Ishikawa (cell line): ENCODE data around the gene IFNGR2.

Experiments
- CEBPB ChIP-seq: IDR thresholded peaks from 2 replicates; pipeline ENCODE4 v1.6.1; 2012
- CREB1 ChIP-seq: IDR thresholded peaks from 2 replicates; pipeline ENCODE4 v1.6.1; 2012; ENCODE audit warnings: low read depth
- EGR1 ChIP-seq: IDR thresholded peaks from 2 replicates; pipeline ENCODE4 v1.6.1; 2012
- EP300 ChIP-seq: IDR thresholded peaks from 2 replicates; pipeline ENCODE4 v1.6.1; 2012; ENCODE audit warnings: borderline replicate concordance
- FOXM1 ChIP-seq: IDR thresholded peaks from 2 replicates; pipeline ENCODE4 v1.6.1; 2012; ENCODE audit warnings: low read depth, borderline replicate concordance
- NFIC ChIP-seq: IDR thresholded peaks from 2 replicates; pipeline ENCODE4 v1.6.1; 2012
- RAD21 ChIP-seq: IDR thresholded peaks from 2 replicates; pipeline ENCODE4 v1.6.1; 2012; ENCODE audit warnings: low read depth
- TAF1 ChIP-seq: IDR thresholded peaks from 2 replicates; pipeline ENCODE4 v1.6.1; 2012; ENCODE audit warnings: low read depth, mild to moderate bottlenecking
- TCF12 ChIP-seq: IDR thresholded peaks from 2 replicates; pipeline ENCODE4 v1.6.1; 2012; ENCODE audit warnings: low read depth
- TEAD4 ChIP-seq: IDR thresholded peaks from 2 replicates; pipeline ENCODE4 v1.6.1; 2012
- YY1 ChIP-seq: IDR thresholded peaks from 2 replicates; pipeline ENCODE4 v1.6.1; 2012; ENCODE audit warnings: low read depth
- ZBTB7A ChIP-seq: IDR thresholded peaks from 2 replicates; pipeline ENCODE4 v1.6.1; 2012; ENCODE audit warnings: low read depth
- TF ChIP-seq, protein P1 (sequence below): IDR thresholded peaks from 2 replicates; pipeline ENCODE4 v1.6.1; 2012; ENCODE audit warnings: low read depth, mild to moderate bottlenecking
- TF ChIP-seq, protein P2 (sequence below): IDR thresholded peaks from 2 replicates; pipeline ENCODE4 v1.6.1; 2012
- TF ChIP-seq, protein P3 (sequence below): IDR thresholded peaks from 2 replicates; pipeline ENCODE4 v1.6.1; 2012

Gene IFNGR2

DNA sequence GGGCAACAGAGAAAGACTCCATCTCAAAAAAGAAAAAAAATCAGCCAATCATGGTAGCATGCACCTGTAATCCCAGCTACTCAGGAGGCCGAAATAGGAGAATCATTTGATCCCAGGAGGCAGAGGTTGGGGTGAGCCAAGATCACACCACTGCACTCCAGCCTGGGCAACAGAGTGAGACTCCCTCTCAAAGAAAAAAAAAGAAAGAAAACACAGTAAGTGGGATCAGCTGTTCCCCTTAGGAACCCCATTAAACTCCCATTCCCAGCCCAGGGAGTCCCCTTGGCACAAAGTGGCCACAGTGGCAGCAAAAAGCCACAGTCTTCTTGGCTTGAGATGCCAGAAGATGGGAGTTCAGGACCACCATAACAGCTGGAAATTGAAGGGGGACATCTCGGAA lies 67.5 kb downstream of the IFNGR2 start:
- TF ChIP-seq TCF12 (no peak), ZBTB7A (no peak), EGR1 (no peak), CREB1 (no peak)
- TF ChIP-seq, protein P1, sequence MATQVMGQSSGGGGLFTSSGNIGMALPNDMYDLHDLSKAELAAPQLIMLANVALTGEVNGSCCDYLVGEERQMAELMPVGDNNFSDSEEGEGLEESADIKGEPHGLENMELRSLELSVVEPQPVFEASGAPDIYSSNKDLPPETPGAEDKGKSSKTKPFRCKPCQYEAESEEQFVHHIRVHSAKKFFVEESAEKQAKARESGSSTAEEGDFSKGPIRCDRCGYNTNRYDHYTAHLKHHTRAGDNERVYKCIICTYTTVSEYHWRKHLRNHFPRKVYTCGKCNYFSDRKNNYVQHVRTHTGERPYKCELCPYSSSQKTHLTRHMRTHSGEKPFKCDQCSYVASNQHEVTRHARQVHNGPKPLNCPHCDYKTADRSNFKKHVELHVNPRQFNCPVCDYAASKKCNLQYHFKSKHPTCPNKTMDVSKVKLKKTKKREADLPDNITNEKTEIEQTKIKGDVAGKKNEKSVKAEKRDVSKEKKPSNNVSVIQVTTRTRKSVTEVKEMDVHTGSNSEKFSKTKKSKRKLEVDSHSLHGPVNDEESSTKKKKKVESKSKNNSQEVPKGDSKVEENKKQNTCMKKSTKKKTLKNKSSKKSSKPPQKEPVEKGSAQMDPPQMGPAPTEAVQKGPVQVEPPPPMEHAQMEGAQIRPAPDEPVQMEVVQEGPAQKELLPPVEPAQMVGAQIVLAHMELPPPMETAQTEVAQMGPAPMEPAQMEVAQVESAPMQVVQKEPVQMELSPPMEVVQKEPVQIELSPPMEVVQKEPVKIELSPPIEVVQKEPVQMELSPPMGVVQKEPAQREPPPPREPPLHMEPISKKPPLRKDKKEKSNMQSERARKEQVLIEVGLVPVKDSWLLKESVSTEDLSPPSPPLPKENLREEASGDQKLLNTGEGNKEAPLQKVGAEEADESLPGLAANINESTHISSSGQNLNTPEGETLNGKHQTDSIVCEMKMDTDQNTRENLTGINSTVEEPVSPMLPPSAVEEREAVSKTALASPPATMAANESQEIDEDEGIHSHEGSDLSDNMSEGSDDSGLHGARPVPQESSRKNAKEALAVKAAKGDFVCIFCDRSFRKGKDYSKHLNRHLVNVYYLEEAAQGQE = no peak
- TF ChIP-seq, protein P2, sequence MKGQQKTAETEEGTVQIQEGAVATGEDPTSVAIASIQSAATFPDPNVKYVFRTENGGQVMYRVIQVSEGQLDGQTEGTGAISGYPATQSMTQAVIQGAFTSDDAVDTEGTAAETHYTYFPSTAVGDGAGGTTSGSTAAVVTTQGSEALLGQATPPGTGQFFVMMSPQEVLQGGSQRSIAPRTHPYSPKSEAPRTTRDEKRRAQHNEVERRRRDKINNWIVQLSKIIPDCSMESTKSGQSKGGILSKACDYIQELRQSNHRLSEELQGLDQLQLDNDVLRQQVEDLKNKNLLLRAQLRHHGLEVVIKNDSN = no peak

DNA sequence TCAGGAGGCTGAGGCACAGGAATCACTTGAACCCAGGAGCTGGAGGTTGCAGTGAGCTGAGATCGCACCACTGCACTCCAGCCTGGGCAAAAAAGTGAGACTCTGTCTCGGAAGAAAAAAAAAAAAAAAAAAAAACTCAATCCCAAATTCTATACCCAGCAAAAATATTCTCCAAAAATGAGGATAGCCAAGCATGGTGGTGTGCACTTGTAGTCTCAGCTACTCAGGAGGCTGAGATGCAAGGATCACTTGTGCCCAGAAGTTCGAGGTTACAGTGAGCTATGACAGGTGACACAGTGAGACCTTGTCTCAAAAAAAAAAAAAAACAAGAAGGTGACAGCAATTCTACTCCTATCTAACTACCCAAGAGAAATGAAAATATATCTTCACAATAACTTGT lies 70.1 kb downstream of the IFNGR2 start:
- TF ChIP-seq, protein P1 = no peak
- TF ChIP-seq, protein P3, sequence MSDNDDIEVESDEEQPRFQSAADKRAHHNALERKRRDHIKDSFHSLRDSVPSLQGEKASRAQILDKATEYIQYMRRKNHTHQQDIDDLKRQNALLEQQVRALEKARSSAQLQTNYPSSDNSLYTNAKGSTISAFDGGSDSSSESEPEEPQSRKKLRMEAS = no peak
- no peak for TF ChIP-seq FOXM1
- TF ChIP-seq EGR1 = no peak
- TF ChIP-seq TEAD4 = no peak
- no peak for TF ChIP-seq TCF12
- TF ChIP-seq NFIC = no peak
- TF ChIP-seq TAF1 = no peak
- no peak for TF ChIP-seq CEBPB
- no peak for TF ChIP-seq EP300
- TF ChIP-seq RAD21 = no peak

DNA sequence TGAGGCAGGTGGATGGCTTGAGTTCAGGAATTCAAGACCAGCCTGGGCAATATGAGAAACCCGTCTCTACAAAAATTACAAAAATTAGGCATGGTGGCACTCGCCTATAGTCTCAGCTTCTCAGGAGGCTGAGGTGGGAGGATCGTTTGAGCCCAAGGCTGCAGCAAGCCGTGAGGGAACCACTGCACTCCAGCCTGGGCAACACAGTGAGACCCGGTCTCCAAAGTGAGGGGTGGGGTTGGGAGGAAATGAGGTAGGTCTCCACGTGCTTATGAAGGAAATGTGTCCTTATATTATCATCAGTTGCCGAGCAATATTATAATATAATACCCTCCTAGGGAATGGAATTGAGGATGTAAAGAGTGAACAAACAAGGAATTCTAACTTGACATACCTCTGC lies 73.9 kb downstream of the IFNGR2 start:
- TF ChIP-seq, protein P1 = no peak
- TF ChIP-seq EGR1 (no peak), CEBPB (no peak), YY1 (no peak)

DNA sequence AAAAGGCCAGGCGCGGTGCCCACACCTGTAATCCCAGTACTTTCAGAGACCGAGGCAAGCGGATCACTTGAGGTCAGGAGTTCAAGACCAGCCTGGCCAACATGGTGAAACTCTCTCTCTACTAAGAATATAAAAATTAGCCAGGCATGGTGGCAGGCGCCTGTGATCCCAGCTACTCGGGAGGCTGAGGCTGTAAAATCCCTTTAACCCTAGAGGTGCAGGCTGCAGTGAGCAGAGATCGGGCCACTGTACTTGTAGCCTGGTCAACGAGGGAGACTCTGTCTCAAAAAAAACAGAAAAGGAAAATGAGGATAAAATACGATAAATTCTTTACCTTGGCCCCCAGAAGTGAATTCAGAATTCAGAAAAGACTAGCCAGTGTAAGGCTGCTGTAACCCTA lies 75.0 kb downstream of the IFNGR2 start:
- TF ChIP-seq EP300 = no peak
- TF ChIP-seq, protein P3 = no peak
- TF ChIP-seq, protein P2 = no peak
- TF ChIP-seq FOXM1 = no peak
- no peak for TF ChIP-seq RAD21
- TF ChIP-seq TEAD4 = no peak
- no peak for TF ChIP-seq CEBPB
- TF ChIP-seq YY1 = no peak
- TF ChIP-seq TAF1 = no peak
- TF ChIP-seq ZBTB7A = no peak
- TF ChIP-seq CREB1 = no peak
- TF ChIP-seq EGR1 = no peak
- no peak for TF ChIP-seq NFIC
- TF ChIP-seq, protein P1 = no peak
- TF ChIP-seq TCF12 = no peak
